BE2C (cell line): ENCODE measurements around the gene RAD1. TPM values are rescaled to one million over a fixed set of nuclear protein-coding genes. Genes with fewer than 3 reads are reported as not detected.

Source experiments
- DNase-seq: peaks from one replicate; pipeline ENCODE4 v3.0.0-alpha.2; 2020
- H3K27me3 ChIP-seq: fragments of 250-450 bp; sonication (Bioruptor Pico); 2 replicates; pipeline ENCODE4 v1.5.1; 2020; ENCODE audit warnings: mild to moderate bottlenecking
- H3K36me3 ChIP-seq: fragments of 250-450 bp; sonication (Bioruptor Pico); 2 replicates; pipeline ENCODE4 v1.5.1; 2020; ENCODE audit warnings: mild to moderate bottlenecking
- H3K4me1 ChIP-seq: fragments of 250-450 bp; sonication (Bioruptor Pico); 2 replicates; pipeline ENCODE4 v1.5.1; 2020
- H3K4me3 ChIP-seq: 2 replicates; pipeline ENCODE4 v1.5.1; 2011; ENCODE audit warnings: low read depth, low read length
- H3K9me3 ChIP-seq: fragments of 250-450 bp; sonication (Bioruptor Pico); 2 replicates; pipeline ENCODE4 v1.5.1; 2020
- CTCF ChIP-seq: IDR thresholded peaks from 2 replicates; pipeline ENCODE4 v1.5.1; 2012; ENCODE audit warnings: mild to moderate bottlenecking, low read depth, low read length
- polyA plus RNA-seq: library from polyadenylated mRNA; unstranded; fragments of >200 nt; gene quantifications from one replicate; pipeline ENCODE4 v1.2.1, GENCODE V29; 2012; ENCODE audit warnings: low read depth, missing spikeins; ENCODE audit not compliant: insufficient read length, insufficient read depth

The RAD1 gene
- polyA plus RNA-seq, result 17.7 TPM

GRCh38 chr5:34915139-34915855 is at the start of gene RAD1, which contains the start of gene BRIX1:
TSS of gene RAD1 (minus strand) at chr5:34915504. CDS start at chr5:34914892, 612 bp downstream.
TSS of gene BRIX1 (plus strand) at chr5:34915711. CDS start at chr5:34915739, 28 bp downstream.
- H3K36me3 ChIP-seq, result peaks cover 30% of the 10 kb centered on the region
- no peak for TF ChIP-seq CTCF
- DNase-seq, result peak; percentile 96

GRCh38 chr5:34959323-34959722 is 44.0 kb upstream of the RAD1 start:
- no peak for DNase-seq
- Histone ChIP-seq H3K9me3 (no peaks in the 10 kb centered on the region), H3K4me3 (no peak overlapping the region), H3K27me3 (no peaks in the 10 kb centered on the region; the same call in 1 of the 2 replicates), H3K4me1 (no peaks in the 10 kb centered on the region), H3K36me3 (peaks cover 3% of the 10 kb centered on the region; the same call in 1 of the 2 replicates)
- TF ChIP-seq CTCF, result no peak

More at GRCh38 chr5:34915139-34915855, at the start of gene RAD1, which contains the start of gene BRIX1:
- no peaks in the 10 kb centered on the region for H3K9me3 ChIP-seq
- H3K4me1 ChIP-seq, result no peaks in the 10 kb centered on the region
- H3K4me3 ChIP-seq, result peak within 1 kb of the TSS; percentile 86
- no peaks in the 10 kb centered on the region for H3K27me3 ChIP-seq

- TF ChIP-seq CTCF, result peak; percentile 76
- peak; percentile 36 for DNase-seq
Observed at GRCh38 chr5:34957857-34958690, 42.8 kb upstream of the RAD1 start.

GRCh38 chr5:34957321-34957720 is 42.0 kb upstream of the RAD1 start:
- Histone ChIP-seq H3K36me3 (peaks cover 5% of the 10 kb centered on the region; the same call in 1 of the 2 replicates), H3K4me1 (no peaks in the 10 kb centered on the region), H3K9me3 (no peaks in the 10 kb centered on the region), H3K4me3 (no peak overlapping the region), H3K27me3 (no peaks in the 10 kb centered on the region; the same call in 1 of the 2 replicates)
- no peak for TF ChIP-seq CTCF
- no peak for DNase-seq

More at GRCh38 chr5:34957857-34958690, 42.8 kb upstream of the RAD1 start:
- Histone ChIP-seq H3K36me3 (peaks cover 5% of the 10 kb centered on the region; the same call in 1 of the 2 replicates), H3K27me3 (no peaks in the 10 kb centered on the region; the same call in 1 of the 2 replicates), H3K4me3 (no peak overlapping the region), H3K9me3 (no peaks in the 10 kb centered on the region), H3K4me1 (no peaks in the 10 kb centered on the region)

GRCh38 chr5:34944460-34945047 is 29.2 kb upstream of the RAD1 start:
- H3K4me3 ChIP-seq, result no peak overlapping the region
- peaks cover 22% of the 10 kb centered on the region for H3K36me3 ChIP-seq
- H3K4me1 ChIP-seq, result no peaks in the 10 kb centered on the region
- no peaks in the 10 kb centered on the region for H3K27me3 ChIP-seq
- no peaks in the 10 kb centered on the region for H3K9me3 ChIP-seq
- TF ChIP-seq CTCF, result no peak
- DNase-seq, result no peak
